Globus pallidus (tissue), 1 donor: ENCODE results near the gene NDUFS1.
"Not testable (repeated sequence)": the region's sequence is repeated elsewhere in the genome, so short reads cannot be mapped to it uniquely, and the experiment has no call there.

Source experiments
- DNase-seq: peaks from one replicate; pipeline ENCODE4 v3.0.0-alpha.2; 2015; ENCODE audit warnings: low spot score

NDUFS1 gene

DNA sequence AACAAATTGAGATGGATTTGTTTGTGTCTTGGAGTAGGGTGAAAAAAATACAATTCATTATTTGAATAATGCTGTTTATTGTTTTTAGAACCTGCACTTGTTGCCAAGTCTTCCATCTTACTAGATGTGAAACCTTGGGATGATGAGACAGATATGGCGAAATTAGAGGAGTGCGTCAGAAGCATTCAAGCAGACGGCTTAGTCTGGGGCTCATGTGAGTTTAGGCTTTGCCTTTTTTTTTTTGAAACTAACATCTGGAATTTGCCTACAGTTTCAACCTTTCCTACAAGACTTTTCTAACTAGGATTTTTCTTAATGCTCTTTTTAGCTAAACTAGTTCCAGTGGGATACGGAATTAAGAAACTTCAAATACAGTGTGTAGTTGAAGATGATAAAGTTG, 3.2 kb upstream of the NDUFS1 start:
- not testable (repeated sequence) for DNase-seq

DNA sequence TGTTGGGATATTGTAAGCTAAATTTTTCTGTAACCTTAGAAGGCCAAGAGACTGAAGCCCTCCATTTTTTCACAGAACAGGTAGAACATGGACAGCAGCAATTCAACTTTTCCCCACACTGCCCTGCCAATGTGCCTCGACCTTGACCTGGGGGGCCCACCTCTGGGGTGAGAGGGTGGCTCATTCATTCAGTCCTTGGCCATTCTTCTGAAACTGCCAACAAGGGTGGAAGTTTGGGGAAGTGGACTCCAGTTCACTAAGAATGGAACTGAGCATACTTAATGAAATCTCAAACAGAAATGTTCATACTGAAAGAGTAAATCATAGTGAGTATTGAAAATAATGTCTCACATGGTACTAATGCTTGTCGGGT, 1.5 kb upstream of the NDUFS1 start:
- DNase-seq, result no peak

DNA sequence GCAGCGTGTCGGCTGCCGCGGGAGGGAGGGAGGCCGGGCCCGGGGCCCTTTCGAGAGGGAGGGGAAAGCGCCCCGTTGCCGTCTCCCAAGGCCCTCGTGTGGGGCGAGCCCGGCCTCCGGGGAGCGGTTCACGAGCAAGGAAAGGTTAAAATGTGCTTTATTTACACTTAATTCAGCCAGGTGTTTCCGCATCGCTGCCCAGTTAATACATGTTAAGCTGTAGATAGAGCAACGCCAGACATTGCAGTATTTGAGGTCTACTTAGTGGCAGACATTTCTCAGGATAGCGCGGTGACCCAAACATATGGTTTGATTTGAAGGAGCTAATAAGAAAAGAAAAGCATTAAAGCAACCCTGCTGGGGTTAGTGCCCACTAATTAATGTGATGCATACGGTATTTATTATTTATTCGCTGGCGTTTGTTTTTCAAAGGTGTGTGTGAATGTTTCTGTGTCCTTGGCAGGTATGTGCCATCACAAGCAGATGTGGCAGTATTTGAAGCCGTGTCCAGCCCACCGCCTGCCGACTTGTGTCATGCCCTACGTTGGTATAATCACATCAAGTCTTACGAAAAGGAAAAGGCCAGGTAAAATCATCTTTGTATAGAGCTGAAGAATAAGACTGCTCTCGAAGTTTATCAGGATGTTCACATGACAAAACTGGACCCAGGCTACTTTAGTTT, 1.0 kb upstream of the NDUFS1 start:
- DNase-seq, result peak; percentile 9

DNA sequence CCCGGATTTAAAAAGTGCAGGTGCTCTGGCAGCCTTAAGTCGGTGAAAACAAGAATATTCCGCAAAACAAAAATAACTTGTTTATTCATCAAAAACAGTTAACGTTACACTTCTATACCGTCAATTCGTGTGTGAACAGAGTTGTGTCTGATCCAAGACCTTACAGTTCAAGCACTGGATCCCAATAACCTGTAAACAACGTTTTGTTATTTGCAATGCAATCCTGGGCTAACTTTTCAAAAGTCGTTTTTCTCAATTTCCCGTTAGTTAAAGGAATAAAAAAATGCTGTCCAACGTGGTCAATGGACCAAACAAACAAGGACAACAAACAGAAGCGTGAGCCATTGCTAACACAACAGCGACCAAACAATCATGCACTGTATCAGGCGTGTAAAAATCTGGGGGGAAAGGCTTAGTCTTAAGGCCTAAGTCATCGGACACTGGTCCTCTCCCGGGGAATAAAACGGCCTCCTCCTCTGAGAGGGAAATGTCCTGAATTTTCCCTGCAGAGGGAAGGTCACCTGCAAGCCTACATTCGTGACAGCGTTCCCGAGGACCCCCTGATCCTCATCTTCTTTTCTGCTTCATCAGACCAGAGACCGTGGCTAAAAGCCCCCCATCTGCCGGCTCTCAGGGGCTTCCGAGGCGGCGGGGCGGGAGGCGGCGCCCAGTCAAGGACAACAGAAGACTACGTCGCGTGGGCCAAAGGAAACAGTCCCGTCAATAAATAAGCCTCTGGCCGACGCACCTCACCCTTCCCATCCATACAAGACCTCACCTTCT, 490 bp downstream of the NDUFS1 start:
- DNase-seq, result no peak

DNA sequence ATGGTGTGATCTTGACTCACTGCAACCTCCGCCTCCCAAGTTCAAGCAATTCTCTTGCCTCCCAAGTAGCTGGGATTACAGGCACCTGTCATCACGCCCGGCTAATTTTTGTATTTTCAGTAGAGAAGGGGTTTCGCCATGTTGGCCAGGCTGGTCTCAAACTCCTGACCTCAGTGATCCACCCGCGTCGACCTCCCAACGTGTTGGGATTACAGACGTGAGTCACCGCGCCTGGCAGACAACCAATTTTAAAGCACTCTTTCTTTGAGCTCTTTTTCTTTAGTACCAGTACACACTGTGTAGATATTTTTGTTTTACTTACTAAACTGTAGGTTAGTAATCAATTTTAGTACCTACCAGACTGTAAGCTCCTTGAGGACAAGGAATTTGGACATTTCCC, 2.2 kb downstream of the NDUFS1 start:
- DNase-seq, result not testable (repeated sequence)

DNA sequence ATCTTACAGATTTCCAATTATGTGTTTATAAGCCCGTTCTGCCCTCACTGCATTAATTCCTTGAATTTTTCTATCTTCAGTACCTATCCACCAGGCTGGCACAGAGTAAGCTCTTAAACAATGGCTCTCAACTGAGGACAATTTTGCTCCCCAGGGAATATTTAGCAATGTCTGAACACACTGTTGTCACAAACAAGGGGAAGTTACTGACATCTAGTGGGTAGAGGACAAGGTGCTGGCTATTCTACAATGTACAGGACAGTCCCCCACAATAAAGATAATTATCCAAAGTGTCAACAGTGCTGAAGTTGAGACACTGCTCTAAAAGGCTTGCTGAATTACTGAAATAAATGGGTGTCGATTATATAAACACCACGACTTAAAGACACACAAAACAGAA, 5.0 kb downstream of the NDUFS1 start:
- no peak for DNase-seq

DNA sequence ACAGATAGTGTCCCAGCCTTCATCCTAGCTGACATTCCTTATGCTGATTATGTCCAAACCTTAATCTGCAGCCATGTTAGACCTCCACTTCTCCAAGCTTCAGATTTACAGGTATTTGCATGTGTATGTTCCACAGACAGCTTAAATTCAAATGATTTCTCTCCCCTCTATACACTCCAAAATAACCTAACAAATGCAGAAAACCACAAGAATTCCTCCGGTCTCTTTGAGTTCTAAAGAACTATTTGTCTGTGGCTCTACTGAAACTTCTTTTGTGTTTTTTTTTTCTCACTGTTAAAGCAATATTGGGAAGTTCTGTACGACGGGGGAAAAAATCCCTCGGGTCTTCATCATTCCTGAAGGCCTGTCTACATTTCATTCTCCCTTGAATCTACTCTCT, 8.6 kb downstream of the NDUFS1 start:
- DNase-seq, result no peak

DNA sequence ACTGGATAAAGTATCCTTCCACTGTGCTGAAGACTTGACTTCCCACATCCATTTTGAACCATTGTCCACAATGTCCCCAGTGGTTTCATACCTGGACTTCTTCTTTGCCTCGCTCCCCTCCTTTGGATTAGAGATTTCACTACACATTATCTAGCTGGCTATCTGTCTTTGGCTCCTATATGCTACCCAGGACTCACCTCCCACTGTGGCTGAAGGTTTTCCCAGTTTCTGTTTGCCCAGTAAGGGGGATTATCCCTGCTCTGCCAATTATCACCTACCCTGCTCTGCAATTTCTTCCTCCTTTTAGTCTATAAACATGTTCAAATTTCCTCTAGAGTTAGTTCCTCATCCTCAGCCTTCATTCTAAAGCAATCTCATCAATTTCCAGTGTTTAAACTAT, 9.1 kb downstream of the NDUFS1 start:
- DNase-seq, result no peak

DNA sequence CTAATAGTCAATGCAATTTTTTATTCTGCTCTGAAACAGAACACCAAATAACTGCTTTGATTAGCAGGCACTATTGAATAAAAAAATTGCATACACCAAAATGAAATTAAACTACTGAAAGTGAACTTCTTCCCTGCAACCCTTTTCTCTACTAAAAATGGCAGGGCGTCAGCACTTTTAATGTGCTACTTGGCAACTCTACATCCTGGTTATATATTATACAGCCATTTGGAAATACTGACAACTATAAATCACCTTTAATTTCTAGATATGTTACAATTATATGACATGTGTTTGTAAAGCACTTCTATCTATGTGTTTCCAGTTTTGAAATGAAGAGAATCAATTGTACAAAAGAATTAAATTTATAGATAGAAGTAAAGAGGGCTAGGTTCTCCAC, 9.9 kb downstream of the NDUFS1 start:
- DNase-seq, result no peak

DNA sequence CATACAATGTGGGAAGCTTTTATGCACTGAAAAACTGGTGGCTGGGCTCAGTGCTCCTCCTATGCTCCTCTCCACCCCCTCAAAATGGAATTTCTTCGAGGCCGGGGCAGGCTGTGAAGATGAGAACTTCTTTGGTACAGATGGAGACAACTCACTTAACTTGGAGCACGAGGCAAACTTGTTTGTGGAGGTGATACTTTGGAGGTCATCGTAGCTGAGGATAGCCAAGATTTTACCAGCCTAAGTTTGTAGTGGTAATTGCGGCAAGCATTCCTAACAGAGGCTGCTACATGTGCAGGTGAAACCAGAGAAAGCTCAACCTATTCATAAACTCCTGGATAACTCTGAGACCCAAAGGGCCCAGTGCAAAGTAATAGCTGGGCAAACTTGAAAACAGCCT, 13.6 kb downstream of the NDUFS1 start:
- no peak for DNase-seq

DNA sequence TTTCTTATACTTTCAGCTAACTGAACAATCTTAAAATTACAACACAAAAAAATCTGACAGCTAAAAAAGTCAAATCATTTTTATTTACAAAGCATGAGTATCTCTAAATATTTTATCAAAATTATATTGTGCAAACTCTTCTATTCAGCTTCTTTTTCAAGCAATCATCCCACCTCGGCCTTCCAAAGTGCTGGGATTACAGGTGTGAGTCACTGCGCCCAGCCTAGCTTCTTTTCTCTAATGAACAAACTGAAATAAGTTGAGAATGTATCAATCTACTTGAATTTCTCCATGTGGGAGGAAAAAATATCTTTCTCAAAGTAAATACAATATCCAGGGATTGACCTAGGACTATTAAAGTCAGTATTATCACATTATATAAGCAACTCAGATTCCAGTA, 14.9 kb downstream of the NDUFS1 start:
- no peak for DNase-seq

DNA sequence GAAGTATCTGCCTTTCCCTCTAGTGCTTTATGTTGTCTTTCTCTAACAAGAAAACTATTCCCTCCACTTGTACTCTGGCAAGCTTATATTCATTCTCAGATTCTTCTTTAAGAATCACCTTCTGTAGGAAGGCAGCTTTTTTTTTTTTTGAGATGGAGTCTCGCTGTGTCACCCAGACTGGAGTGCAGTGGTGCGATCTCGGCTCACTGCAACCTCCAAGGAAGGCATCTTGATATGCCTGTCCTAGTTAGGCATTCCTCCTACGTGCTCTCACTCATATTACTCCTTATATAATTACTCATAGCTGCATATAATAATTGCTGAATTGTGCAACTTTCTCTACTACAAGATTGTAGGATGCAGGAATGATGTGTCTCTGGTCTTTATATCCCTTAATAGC, 15.8 kb downstream of the NDUFS1 start:
- no peak for DNase-seq

DNA sequence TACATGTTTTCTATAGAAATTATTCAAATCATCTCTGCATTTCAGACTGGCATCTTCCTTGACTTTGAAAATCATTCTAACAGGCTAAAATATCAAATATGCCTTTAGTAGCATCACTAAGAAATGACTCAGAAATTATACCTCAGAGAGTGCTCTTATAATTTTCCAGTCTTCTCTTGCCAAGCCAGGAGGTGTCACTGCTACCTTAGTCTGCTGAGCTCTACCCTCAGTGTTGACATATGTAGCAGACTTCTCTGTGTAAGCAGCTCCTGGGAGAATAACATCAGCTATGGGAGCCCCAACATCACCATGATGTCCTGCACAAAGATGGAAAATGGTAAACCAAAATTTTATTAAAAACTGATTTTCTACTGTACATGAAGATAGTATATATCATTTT, 31.6 kb downstream of the NDUFS1 start:
- no peak for DNase-seq

DNA sequence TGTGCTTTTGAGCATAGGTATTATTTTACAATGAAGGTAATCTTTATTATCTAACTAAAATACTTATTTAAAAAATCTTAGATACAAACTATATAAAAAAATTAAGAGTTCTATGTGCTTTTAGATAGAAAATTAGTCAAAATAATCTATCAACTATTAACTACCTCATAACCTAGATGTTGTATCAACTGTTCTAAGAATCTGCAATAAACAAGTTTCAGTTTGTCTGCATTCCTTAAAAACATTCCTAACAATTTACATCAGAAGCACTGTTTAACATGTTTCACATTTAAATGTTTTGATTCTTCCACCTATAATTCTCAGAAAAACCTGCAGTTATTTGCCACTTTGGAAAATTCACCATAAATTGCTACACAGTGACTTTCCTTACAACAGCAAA, 33.3 kb downstream of the NDUFS1 start:
- DNase-seq, result no peak

DNA sequence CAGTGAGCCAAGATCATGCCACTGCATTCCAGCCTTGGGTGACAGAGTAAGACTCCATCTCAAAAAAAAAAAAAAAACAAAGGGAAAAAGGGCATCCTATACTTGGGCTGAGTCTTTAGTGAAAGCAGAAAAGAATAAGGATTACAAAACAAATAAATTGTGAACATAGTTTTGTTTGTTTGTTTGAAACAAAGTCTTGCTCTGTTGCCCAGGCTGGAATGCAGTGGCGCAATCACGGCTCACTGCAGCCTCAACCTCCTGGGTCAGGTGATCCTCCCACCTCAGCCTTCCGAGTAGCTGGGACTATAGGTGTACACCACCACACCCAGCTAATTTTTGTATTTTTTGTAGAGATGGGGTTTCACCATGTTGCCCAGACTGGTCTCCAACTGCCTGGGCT, 36.7 kb downstream of the NDUFS1 start:
- DNase-seq, result not testable (repeated sequence)

DNA sequence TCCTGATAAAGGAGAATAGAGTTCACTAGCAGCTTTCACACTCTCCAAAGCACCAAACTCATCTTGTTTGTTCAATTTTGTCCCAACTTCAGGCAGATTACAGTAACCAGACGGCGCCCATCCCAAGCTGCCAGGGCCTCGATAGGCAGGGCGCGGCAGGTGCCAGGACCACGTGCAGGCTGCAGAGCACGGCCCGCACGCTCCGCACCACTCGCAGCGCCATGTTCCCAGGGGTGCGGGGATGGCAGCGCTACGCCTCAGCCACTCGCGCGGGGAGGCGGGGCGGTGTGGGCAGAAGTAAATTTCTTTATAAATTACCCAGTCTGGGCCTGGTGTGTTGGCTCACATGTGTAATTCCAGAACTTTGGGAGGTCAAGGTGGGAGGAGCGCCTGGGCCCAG, 43.0 kb downstream of the NDUFS1 start:
- DNase-seq, result no peak

DNA sequence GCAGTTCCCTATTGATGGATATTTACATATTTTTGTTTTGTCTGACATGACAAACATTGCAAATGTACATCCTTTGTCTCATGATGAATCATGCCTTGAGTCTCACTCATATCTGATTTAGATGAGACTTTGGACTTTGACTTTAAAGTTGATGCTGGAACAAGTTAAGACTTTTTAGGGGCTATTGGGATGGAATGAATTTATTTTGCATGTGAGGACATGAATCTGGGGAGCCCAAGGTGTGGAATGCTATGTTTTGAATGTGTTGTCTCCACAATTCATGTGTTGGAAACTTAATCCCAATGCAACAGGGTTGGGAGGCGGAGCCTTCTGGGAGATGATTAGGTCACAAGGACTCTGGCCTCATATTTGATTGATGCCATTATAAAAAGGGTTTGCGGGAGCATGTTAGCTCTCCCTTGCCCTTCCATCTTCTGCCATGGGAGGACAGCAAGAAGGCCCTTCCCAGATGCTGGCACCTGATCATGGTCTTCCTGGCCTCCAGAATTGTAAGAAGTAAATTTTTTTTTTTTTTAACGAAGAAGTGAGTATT, 44.1 kb downstream of the NDUFS1 start:
- no peak for DNase-seq

DNA sequence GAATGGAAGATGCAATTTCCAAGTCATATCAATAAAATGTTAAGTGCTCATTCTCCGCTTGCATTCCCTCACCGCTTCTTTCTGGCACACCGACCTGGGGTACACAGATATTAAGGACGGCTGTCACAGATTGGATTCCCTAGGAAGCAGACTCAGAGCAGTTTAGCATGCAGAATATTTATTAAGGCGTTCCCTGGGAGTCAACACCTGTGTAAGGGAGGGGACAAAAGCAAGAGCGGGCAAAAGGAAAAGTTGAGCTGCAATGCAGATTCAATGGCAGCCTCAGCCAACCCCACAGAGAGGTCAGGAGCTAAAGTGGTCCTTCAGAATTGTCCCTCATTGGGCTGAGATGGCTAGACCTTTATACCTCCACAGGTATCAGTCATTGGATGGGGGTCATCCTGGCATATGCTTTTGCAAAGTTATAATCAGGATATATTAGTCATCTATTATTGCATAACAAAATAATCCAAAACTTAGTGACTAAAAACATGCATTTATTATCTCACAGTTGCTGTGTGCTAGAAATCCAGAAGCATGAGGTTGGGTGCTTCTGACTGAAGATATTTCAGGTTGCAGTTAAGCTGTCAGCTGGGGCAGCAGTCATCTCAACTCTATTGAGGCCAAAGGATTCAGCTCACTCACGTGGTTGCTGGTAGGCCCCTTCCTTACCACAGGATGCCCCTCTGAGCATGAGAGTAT, 46.2 kb downstream of the NDUFS1 start:
- no peak for DNase-seq

DNA sequence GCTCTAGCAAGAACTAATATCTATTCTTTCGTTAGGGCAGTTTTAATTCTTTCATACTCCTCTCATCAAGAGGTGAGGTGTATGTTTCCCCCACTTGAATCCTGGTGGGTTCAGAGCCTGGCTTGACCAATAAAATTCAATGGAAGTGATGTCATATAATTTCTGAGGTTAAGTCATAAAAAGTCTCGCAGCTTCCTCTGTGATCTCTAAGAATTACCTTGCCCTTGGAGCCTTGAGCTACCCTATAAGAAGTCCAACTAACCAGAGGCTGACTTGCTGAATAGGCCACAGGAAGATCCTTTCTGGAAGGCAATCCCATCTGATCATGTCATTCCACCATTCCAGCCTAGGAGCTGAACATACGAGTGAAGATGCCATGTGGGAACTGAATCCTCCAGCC, 47.1 kb downstream of the NDUFS1 start:
- no peak for DNase-seq

DNA sequence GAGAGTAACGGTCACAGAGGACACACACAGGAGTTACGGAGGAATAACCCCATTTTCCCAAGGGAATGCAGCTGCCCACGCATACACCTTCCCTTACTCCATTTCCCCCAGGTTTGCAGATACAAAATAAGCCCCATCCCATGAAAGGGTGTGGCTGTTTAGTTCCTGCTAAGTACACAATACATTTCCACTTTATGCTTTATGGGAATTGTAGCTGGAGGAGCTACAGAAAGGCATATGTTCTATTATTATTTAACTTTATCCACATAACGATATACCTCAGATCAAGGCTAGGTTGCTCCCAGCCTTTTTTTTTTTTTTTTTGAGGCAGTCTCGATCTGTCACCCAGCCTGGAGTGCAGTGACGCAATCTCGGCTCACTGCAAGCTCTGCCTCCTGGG, 50.5 kb downstream of the NDUFS1 start:
- no peak for DNase-seq

DNA sequence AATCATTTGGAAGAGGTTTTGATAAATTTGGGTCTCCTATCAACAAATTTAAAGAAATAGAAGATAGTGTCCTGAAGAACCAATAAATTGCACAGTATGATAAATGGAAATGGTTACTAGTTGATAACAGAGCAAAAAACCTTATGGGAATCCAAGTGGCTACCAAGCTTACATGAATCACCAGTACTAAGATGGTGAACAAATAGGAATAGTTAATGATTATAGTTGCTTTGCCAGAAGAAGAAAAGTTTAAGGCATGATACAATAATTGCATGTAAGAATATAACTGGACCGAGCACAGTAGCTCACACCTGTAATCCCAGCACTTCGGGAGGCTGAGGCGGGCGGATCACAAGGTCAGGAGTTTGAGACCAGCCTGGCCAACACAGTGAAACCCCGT, 53.7 kb downstream of the NDUFS1 start:
- no peak for DNase-seq

DNA sequence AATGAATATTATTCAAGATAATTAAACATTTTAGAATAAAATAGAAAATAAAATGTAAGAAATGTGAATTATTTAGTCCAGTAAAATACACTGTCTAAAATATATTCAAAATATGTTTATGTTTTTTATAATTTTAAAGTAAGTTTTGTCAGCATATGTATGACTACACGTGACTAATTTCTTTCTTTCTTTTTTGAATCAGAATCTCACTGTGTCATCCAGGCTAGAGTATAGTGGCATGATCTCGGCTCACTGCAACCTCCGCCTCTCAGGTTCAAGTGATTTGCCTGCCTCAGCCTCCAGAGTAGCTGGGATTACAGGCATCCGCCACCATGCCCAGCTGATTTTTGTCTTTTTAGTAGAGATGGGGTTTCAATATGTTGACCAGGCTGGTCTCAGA, 54.2 kb downstream of the NDUFS1 start:
- no peak for DNase-seq

DNA sequence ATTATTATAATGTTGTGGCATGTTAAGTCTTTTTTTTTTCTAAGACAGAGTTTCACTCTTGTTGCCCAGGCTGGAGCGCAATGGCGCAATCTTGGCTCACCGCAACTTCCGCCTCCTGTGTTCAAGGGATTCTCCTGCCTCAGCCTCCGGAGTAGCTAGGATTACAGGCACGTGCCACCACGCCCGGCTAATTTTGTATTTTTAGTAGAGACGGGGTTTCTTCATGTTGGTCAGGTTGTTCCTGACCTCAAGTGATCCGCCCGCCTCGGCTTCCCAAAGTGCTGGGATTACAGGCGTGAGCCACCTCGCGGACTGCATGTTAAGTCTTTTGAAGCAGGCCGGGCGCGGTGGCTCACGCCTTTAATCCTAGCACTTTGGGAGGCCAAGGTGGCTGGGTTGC, 60.4 kb downstream of the NDUFS1 start:
- DNase-seq, result not testable (repeated sequence)
